ENCODE measurements around the gene DUSP7.

DNA sequence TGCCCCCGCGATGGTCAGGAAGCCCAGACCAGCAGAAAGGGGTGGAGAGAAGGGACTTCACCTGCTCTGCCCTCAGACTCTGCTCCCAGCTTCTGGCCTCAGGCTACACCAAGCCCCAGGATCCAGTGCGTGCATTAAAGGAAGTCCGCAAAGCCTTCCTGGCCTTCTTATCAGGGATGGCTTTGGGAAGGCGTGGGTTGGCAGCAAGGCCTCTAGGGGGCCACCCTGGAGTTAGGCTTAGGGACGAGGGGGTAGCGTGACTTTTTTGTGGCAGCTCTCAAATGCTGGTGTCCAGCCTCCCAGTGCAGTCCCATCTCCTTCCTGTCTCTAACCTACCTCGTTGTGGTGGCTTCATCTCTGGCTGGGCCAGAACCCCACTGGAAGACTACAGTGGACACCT is 41.8 kb downstream of the DUSP7 start:
- TF ChIP-seq CTCF (IDR thresholded peaks at IDR 0.05) (no peak), POLR2AphosphoS5 (IDR thresholded peaks at IDR 0.05) (no peak)
